ENCODE measurements around the gene ASB6.
A peak's percentile ranks its signal among the peaks of the same experiment; 100 is the strongest.
"Not testable (repeated sequence)": the region's sequence is repeated elsewhere in the genome, so short reads cannot be mapped to it uniquely, and the experiment has no call there.

Gene ASB6

GRCh38 chr9:129664746-129665388 is 22.9 kb upstream of the ASB6 start:
- H3K4me3 ChIP-seq (ENCODE audit: low read depth, low read length): peak overlapping the region; percentile 22
- in situ Hi-C loops (cut with HindIII; ENCODE audit: low sequenced_read_pairs): no loop called here
- no peak for TF ChIP-seq CTCF (IDR thresholded peaks at IDR 0.05; ENCODE audit: low read depth, low read length)
- DNase-seq (ENCODE audit: low read depth, low spot score): no peak

GRCh38 chr9:129662239-129662638 is 20.3 kb upstream of the ASB6 start:
- H3K4me3 ChIP-seq (ENCODE audit: low read depth, low read length); DNase-seq (ENCODE audit: low read depth, low spot score); in situ Hi-C loops (cut with HindIII; ENCODE audit: low sequenced_read_pairs): not testable (repeated sequence)

- no peak for TF ChIP-seq CTCF (IDR thresholded peaks at IDR 0.05; ENCODE audit: low read depth, low read length)
- no peak overlapping the region for H3K4me3 ChIP-seq (ENCODE audit: low read depth, low read length)
- DNase-seq (ENCODE audit: low read depth, low spot score): no peak
- in situ Hi-C loops (cut with HindIII; ENCODE audit: low sequenced_read_pairs): no loop called here
Measured at GRCh38 chr9:129661029-129661428, 19.1 kb upstream of the ASB6 start.

DNA sequence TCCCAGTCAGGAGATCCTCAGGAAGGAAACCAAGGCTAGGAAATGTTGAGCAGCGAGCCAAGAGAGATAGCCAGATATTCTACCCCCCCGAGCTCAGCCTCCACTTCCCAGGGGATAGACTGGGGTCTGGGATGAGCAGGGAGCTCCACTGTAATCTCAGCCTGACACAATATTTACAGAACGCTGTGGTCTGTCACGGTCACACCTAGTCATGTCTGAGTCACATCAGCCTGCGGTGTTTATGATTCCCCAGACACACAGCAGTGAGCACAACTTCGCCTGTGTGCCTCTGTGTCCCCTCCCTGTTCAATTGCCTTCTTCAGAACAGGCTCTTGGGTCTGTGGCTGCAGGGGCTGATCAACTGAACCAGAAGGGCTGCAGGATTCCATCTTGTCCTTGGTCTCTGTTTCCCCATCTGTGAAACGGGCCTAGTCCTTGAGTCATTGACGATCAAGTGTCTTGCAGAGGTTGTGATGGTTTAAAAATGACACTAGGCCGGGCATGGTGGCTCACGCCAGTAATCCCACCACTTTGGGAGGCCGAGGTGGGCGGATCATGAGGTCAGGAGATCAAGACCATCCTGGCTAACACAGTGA is 14.9 kb upstream of the ASB6 start:
- in situ Hi-C loops (cut with HindIII; ENCODE audit: low sequenced_read_pairs): no loop called here
- no peak for TF ChIP-seq CTCF (IDR thresholded peaks at IDR 0.05; ENCODE audit: low read depth, low read length)
- no peak overlapping the region for H3K4me3 ChIP-seq (ENCODE audit: low read depth, low read length)
- peak; percentile 50 for DNase-seq (ENCODE audit: low read depth, low spot score)

- in situ Hi-C loops (cut with HindIII; ENCODE audit: low sequenced_read_pairs): no loop called here
- DNase-seq (ENCODE audit: low read depth, low spot score): no peak
- H3K4me3 ChIP-seq (ENCODE audit: low read depth, low read length): no peak overlapping the region
- no peak for TF ChIP-seq CTCF (IDR thresholded peaks at IDR 0.05; ENCODE audit: low read depth, low read length)
Measured at GRCh38 chr9:129655696-129656095, 13.7 kb upstream of the ASB6 start.

DNA sequence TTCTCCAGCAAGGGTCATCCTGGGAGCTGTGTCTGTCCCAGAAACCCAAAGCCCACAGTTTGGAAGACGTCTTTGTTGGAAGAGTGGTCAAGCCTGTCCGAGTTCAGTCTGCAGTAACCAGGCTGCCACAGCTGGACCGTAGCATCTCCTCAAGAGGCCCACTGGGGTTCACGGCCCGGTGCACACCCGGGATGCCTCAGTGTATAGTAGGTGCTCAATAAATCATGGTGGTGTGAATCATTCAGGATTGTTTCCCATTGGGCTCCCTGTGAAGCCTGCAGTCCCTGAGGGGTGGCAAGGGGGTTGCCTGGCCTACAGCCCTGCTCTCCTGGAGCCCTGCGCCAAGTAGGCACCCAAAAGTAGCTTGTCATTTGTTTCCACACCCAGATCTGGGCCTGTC is 13.2 kb upstream of the ASB6 start:
- in situ Hi-C loops (cut with HindIII; ENCODE audit: low sequenced_read_pairs): no loop called here
- DNase-seq (ENCODE audit: low read depth, low spot score): no peak
- H3K4me3 ChIP-seq (ENCODE audit: low read depth, low read length): no peak overlapping the region
- TF ChIP-seq CTCF (IDR thresholded peaks at IDR 0.05; ENCODE audit: low read depth, low read length): no peak

DNA sequence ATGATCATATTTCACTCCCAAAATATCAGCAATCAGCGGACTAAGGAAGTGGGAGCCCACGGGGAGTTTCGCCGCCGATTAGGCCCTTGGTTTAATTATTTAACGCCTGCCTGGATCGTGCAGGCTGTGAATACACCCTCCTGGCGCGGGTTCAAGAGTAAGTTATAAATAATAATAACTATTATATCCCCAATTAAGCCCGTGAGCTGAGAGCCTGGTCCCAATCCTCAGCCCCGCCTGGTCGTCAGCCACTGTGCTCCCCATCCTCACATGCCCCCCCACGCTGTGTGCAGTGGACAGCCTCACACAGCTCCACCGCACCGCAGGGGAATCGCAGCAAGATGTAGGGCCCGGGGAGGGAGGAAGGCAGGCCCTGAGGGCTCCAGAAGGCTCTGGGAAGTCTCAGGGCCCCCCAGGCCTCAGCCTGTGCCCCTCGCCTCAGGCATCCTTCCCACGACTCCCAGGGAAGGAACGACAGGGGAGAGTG is 12.6 kb upstream of the ASB6 start:
- H3K4me3 ChIP-seq (ENCODE audit: low read depth, low read length): no peak overlapping the region
- TF ChIP-seq CTCF (IDR thresholded peaks at IDR 0.05; ENCODE audit: low read depth, low read length): no peak
- in situ Hi-C loops (cut with HindIII; ENCODE audit: low sequenced_read_pairs): no loop called here
- no peak for DNase-seq (ENCODE audit: low read depth, low spot score)

Measured in astrocyte of the spinal cord (primary cell).